ENCODE results near the gene CDC123.

GRCh38 chr10:12243864-12244620 is 48.1 kb downstream of the CDC123 start:
- TF ChIP-seq POLR2AphosphoS5 (IDR thresholded peaks at IDR 0.05; ENCODE audit: low read depth, low read length) (no peak), POLR2A (IDR thresholded peaks at IDR 0.05; ENCODE audit: low read depth, low read length) (no peak)

Measured in GM12892 (cell line).